Neural cell (in vitro differentiated cells): Measurements from ENCODE around the gene CDX1. TPM values are rescaled to one million over a fixed set of nuclear protein-coding genes. Genes with fewer than 3 reads are reported as not detected.

Experiments used
- H2AFZ ChIP-seq: fragments of 200-600, 300-800 bp; sonication (generic), shearing (Covaris generic); 2 replicates; pipeline ENCODE4 v1.6.0; 2014; ENCODE audit warnings: low read depth, mild to moderate bottlenecking, antibody characterized with exemption, low read length, moderate library complexity
- H3F3A ChIP-seq: fragments of 200-600 bp; shearing (Covaris generic); 2 replicates; pipeline ENCODE4 v1.6.1; 2016; ENCODE audit warnings: mild to moderate bottlenecking, moderate library complexity, mixed read lengths, antibody characterized with exemption, low read length; ENCODE audit not compliant: insufficient read depth, poor library complexity, severe bottlenecking
- H3K27ac ChIP-seq: fragments of 200-600, 300-800 bp; sonication (generic), shearing (Covaris generic); 2 replicates; pipeline ENCODE4 v1.5.1; 2014; ENCODE audit warnings: mild to moderate bottlenecking, low read length, moderate library complexity
- H3K27me3 ChIP-seq: fragments of 300-800, 200-600 bp; sonication (generic), shearing (Covaris generic); 2 replicates; pipeline ENCODE4 v1.6.0; 2014; ENCODE audit warnings: mild to moderate bottlenecking, low read depth, low read length, moderate library complexity; ENCODE audit not compliant: insufficient read depth
- H3K36me3 ChIP-seq: fragments of 300-800, 200-600 bp; sonication (generic), shearing (Covaris generic); 2 replicates; pipeline ENCODE4 v1.5.1; 2014; ENCODE audit warnings: mild to moderate bottlenecking, antibody characterized with exemption, low read length, moderate library complexity; ENCODE audit not compliant: insufficient read depth
- H3K4me2 ChIP-seq: fragments of 300-800, 200-600 bp; sonication (generic), shearing (Covaris generic); 2 replicates; pipeline ENCODE4 v1.6.0; 2014; ENCODE audit warnings: mild to moderate bottlenecking, low read length
- H3K4me3 ChIP-seq: fragments of 300-800, 200-600 bp; sonication (generic), shearing (Covaris generic); 2 replicates; pipeline ENCODE4 v1.5.1; 2014; ENCODE audit warnings: mild to moderate bottlenecking, low read length, moderate library complexity
- H3K79me2 ChIP-seq: fragments of 200-600 bp; shearing (Covaris generic); replicated peaks from 2 replicates; pipeline ENCODE4 v1.6.0; 2014; ENCODE audit warnings: mild to moderate bottlenecking, low read length, moderate library complexity; ENCODE audit not compliant: insufficient read depth
- H3K9ac ChIP-seq: fragments of 300-800, 200-600 bp; sonication (generic), shearing (Covaris generic); 2 replicates; pipeline ENCODE4 v1.6.1; 2016; ENCODE audit warnings: mild to moderate bottlenecking, low read length, mixed read lengths
- H3K9me2 ChIP-seq: fragments of 200-600 bp; shearing (Covaris generic); 2 replicates; pipeline ENCODE4 v1.6.1; 2016; ENCODE audit warnings: mild to moderate bottlenecking, low read length, mixed read lengths; ENCODE audit not compliant: insufficient read depth
- H3K9me3 ChIP-seq: fragments of 200-600, 300-800 bp; sonication (generic), shearing (Covaris generic); 2 replicates; pipeline ENCODE4 v1.6.1; 2016; ENCODE audit warnings: mild to moderate bottlenecking, mixed run types, low read length, moderate library complexity, mixed read lengths
- H4K20me1 ChIP-seq: fragments of 200-600 bp; shearing (Covaris generic); 2 replicates; pipeline ENCODE4 v1.6.1; 2016; ENCODE audit warnings: mild to moderate bottlenecking, mixed run types; ENCODE audit not compliant: insufficient read depth
- CTCF ChIP-seq: fragments of 450-650 bp; IDR thresholded peaks from 2 replicates; pipeline ENCODE4 v1.5.1; 2014; ENCODE audit warnings: antibody characterized with exemption, mild to moderate bottlenecking, moderate library complexity; ENCODE audit not compliant: poor library complexity, severe bottlenecking
- EP300 ChIP-seq: fragments of 450-650 bp; conservative IDR thresholded peaks from 2 replicates; pipeline ENCODE4 v1.6.1; 2014; ENCODE audit warnings: antibody characterized with exemption, mild to moderate bottlenecking, moderate library complexity; ENCODE audit not compliant: poor library complexity, severe bottlenecking
- EZH2 ChIP-seq: fragments of 200-600, 300-800 bp; shearing (Covaris generic), sonication (generic); IDR thresholded peaks from 2 replicates; pipeline ENCODE4 v1.6.1; 2014; ENCODE audit warnings: antibody characterized with exemption, low read length, borderline replicate concordance, mild to moderate bottlenecking; ENCODE audit not compliant: insufficient read depth, poor library complexity, severe bottlenecking
- MXI1 ChIP-seq: fragments of 450-650 bp; conservative IDR thresholded peaks from 2 replicates; pipeline ENCODE4 v1.6.1; 2014; ENCODE audit warnings: antibody characterized with exemption, mild to moderate bottlenecking; ENCODE audit not compliant: poor library complexity, severe bottlenecking
- POLR2AphosphoS5 ChIP-seq: IDR thresholded peaks from 2 replicates; pipeline ENCODE4 v1.6.1; 2012
- RAD21 ChIP-seq: fragments of 450-650 bp; conservative IDR thresholded peaks from 2 replicates; pipeline ENCODE4 v1.6.1; 2014; ENCODE audit warnings: antibody characterized with exemption, mild to moderate bottlenecking, moderate library complexity
- SMC3 ChIP-seq: fragments of 450-650 bp; conservative IDR thresholded peaks from 2 replicates; pipeline ENCODE4 v1.6.1; 2014; ENCODE audit warnings: antibody characterized with exemption, mild to moderate bottlenecking, moderate library complexity; ENCODE audit not compliant: poor library complexity
- TAF1 ChIP-seq: IDR thresholded peaks from 2 replicates; pipeline ENCODE4 v1.6.1; 2012; ENCODE audit warnings: low read depth
- polyA plus RNA-seq: library from polyadenylated mRNA; depleted of rRNA; stranded (reverse); fragments of >200 nt; gene quantifications from 2 replicates; pipeline ENCODE4 v1.2.3, GENCODE V29; 2014
- TF ChIP-seq, protein P1 (sequence below): IDR thresholded peaks from 2 replicates; pipeline ENCODE4 v1.6.1; 2012; ENCODE audit warnings: borderline replicate concordance

Gene CDX1
- polyA plus RNA-seq, 1 donor from 2014 or later = not detected

DNA sequence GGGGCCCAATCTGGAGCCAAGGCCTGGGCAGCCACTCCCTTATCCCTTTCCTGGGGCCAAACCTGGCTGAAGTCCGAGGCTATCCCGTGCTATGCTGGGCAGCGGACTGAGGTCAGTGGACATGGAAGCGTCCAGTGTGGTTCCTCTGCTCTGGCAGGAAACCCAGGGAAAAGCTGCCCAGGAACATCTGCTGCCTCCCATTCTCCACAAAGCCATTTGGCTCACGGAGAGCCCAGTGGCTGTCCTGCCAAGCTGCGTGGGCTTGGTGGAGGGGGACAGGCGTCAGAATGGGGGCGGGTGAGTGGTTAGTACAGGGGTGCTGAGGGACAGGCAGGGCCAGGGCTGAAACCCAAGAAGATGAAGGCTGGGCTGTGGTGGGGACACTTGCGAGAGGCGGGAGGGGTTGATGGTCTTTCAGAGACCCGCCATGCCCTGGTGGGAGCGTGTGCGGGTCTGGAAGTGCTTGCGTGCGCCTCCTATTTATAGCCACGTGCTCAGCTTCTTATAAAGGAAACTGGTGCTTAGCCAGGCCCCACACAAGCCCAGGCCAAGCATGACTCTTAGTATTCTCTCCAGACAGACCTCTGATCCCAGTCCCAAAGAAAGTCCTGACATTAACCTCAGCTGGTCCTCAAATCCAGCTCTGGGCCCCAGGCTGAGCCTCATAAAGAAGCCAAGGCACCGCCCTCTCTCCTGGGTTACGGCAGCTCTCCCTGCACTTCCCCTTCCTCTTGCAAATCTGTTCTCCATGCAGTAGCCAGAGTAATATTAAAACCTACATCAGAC is 13.9 kb downstream of the CDX1 start:
- H3K27me3 ChIP-seq = no peaks in the 10 kb centered on the region
- H3K4me3 ChIP-seq = no peak overlapping the region
- H3K27ac ChIP-seq = no peak overlapping the region
- no peak overlapping the region for H3K4me2 ChIP-seq
- H3K9me3 ChIP-seq = no peaks in the 10 kb centered on the region
- H3K9ac ChIP-seq = no peak overlapping the region
- H3K79me2 ChIP-seq = no peaks in the 10 kb centered on the region
- no peaks in the 10 kb centered on the region for H3F3A ChIP-seq
- H3K36me3 ChIP-seq = no peaks in the 10 kb centered on the region
- H3K9me2 ChIP-seq = no peaks in the 10 kb centered on the region
- H4K20me1 ChIP-seq = no peaks in the 10 kb centered on the region
- H2AFZ ChIP-seq = no peak overlapping the region
- TF ChIP-seq CTCF (no peak), MXI1 (no peak), POLR2AphosphoS5 (no peak), TAF1 (no peak), EP300 (no peak), EZH2 (no peak), RAD21 (no peak)

- no peaks in the 10 kb centered on the region for H3K36me3 ChIP-seq
- H3K9ac ChIP-seq = no peak overlapping the region
- H2AFZ ChIP-seq = no peak overlapping the region
- no peaks in the 10 kb centered on the region for H4K20me1 ChIP-seq
- TF ChIP-seq, protein P1, sequence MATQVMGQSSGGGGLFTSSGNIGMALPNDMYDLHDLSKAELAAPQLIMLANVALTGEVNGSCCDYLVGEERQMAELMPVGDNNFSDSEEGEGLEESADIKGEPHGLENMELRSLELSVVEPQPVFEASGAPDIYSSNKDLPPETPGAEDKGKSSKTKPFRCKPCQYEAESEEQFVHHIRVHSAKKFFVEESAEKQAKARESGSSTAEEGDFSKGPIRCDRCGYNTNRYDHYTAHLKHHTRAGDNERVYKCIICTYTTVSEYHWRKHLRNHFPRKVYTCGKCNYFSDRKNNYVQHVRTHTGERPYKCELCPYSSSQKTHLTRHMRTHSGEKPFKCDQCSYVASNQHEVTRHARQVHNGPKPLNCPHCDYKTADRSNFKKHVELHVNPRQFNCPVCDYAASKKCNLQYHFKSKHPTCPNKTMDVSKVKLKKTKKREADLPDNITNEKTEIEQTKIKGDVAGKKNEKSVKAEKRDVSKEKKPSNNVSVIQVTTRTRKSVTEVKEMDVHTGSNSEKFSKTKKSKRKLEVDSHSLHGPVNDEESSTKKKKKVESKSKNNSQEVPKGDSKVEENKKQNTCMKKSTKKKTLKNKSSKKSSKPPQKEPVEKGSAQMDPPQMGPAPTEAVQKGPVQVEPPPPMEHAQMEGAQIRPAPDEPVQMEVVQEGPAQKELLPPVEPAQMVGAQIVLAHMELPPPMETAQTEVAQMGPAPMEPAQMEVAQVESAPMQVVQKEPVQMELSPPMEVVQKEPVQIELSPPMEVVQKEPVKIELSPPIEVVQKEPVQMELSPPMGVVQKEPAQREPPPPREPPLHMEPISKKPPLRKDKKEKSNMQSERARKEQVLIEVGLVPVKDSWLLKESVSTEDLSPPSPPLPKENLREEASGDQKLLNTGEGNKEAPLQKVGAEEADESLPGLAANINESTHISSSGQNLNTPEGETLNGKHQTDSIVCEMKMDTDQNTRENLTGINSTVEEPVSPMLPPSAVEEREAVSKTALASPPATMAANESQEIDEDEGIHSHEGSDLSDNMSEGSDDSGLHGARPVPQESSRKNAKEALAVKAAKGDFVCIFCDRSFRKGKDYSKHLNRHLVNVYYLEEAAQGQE = no peak
- TF ChIP-seq RAD21 = no peak
- TF ChIP-seq TAF1 = no peak
- no peak for TF ChIP-seq EP300
- no peak for TF ChIP-seq EZH2
- no peak for TF ChIP-seq MXI1
- no peak for TF ChIP-seq POLR2AphosphoS5
- TF ChIP-seq SMC3 = no peak
- TF ChIP-seq CTCF = no peak
- H3K4me3 ChIP-seq = no peak overlapping the region
- no peaks in the 10 kb centered on the region for H3K27me3 ChIP-seq
- no peaks in the 10 kb centered on the region for H3K9me2 ChIP-seq
- H3F3A ChIP-seq = no peaks in the 10 kb centered on the region
- H3K4me2 ChIP-seq = no peak overlapping the region
- H3K9me3 ChIP-seq = no peaks in the 10 kb centered on the region
- no peaks in the 10 kb centered on the region for H3K79me2 ChIP-seq
- no peak overlapping the region for H3K27ac ChIP-seq
Observed at GRCh38 chr5:150181027-150181426, 14.4 kb downstream of the CDX1 start.
